ENCODE results near the gene CBR4.
"Not testable (repeated sequence)": the region's sequence is repeated elsewhere in the genome, so short reads cannot be mapped to it uniquely, and the experiment has no call there.

CBR4 gene

GRCh38 chr4:168960716-168961115 is 49.3 kb downstream of the CBR4 start:
- no peak overlapping the region for H3K27ac ChIP-seq
- H3K4me1 ChIP-seq, result no peaks in the 10 kb centered on the region
- no peak overlapping the region for H3K4me3 ChIP-seq (ENCODE audit: low read depth, low read length)
- H3K79me2 ChIP-seq, result no peaks in the 10 kb centered on the region
- H3K36me3 ChIP-seq (ENCODE audit: control insufficient read depth, insufficient read depth, low read length), result no peaks in the 10 kb centered on the region
- H3K9me3 ChIP-seq (ENCODE audit: control insufficient read depth, low read length), result no peaks in the 10 kb centered on the region
- no peak for TF ChIP-seq CTCF (IDR thresholded peaks at IDR 0.05)
- no peak overlapping the region for H2AFZ ChIP-seq
- no peak overlapping the region for H3K4me2 ChIP-seq (ENCODE audit: low read length)
- no peak overlapping the region for H3K9ac ChIP-seq
- no peaks in the 10 kb centered on the region for H3K27me3 ChIP-seq (ENCODE audit: control insufficient read depth, insufficient read depth, low read length)

- Histone ChIP-seq H3K9me3 (ENCODE audit: control insufficient read depth, low read length) (no peaks in the 10 kb centered on the region), H3K27ac (no peak overlapping the region), H3K36me3 (ENCODE audit: control insufficient read depth, insufficient read depth, low read length) (no peaks in the 10 kb centered on the region), H3K79me2 (no peaks in the 10 kb centered on the region), H3K4me1 (no peaks in the 10 kb centered on the region), H3K9ac (no peak overlapping the region), H3K4me3 (ENCODE audit: low read depth, low read length) (no peak overlapping the region), H3K27me3 (ENCODE audit: control insufficient read depth, insufficient read depth, low read length) (no peaks in the 10 kb centered on the region), H2AFZ (no peak overlapping the region), H3K4me2 (ENCODE audit: low read length) (no peak overlapping the region)
- no peak for TF ChIP-seq CTCF (IDR thresholded peaks at IDR 0.05)
Measured at GRCh38 chr4:168955674-168956073, 54.4 kb downstream of the CBR4 start.

GRCh38 chr4:168952821-168953246 is 57.2 kb downstream of the CBR4 start:
- not testable (repeated sequence) for H3K79me2 ChIP-seq; H3K27ac ChIP-seq; H3K4me1 ChIP-seq; H3K4me2 ChIP-seq (ENCODE audit: low read length); H3K9me3 ChIP-seq (ENCODE audit: control insufficient read depth, low read length); H3K36me3 ChIP-seq (ENCODE audit: control insufficient read depth, insufficient read depth, low read length); H3K27me3 ChIP-seq (ENCODE audit: control insufficient read depth, insufficient read depth, low read length); H3K9ac ChIP-seq; H3K4me3 ChIP-seq (ENCODE audit: low read depth, low read length); H2AFZ ChIP-seq

- Histone ChIP-seq H3K27me3 (ENCODE audit: control insufficient read depth, insufficient read depth, low read length) (no peaks in the 10 kb centered on the region), H3K4me3 (ENCODE audit: low read depth, low read length) (no peak overlapping the region)
- no peak for TF ChIP-seq CTCF (IDR thresholded peaks at IDR 0.05)
Measured at GRCh38 chr4:168945291-168945690, 64.8 kb downstream of the CBR4 start.

GRCh38 chr4:168942985-168943384 is 67.1 kb downstream of the CBR4 start:
- no peak overlapping the region for H3K4me3 ChIP-seq (ENCODE audit: low read depth, low read length)
- no peak for TF ChIP-seq CTCF (IDR thresholded peaks at IDR 0.05)
- H3K27me3 ChIP-seq (ENCODE audit: control insufficient read depth, insufficient read depth, low read length), result no peaks in the 10 kb centered on the region
- H3K4me2 ChIP-seq (ENCODE audit: low read length), result no peak overlapping the region
- no peak overlapping the region for H3K9ac ChIP-seq
- no peaks in the 10 kb centered on the region for H3K4me1 ChIP-seq
- H3K27ac ChIP-seq, result no peak overlapping the region
- no peaks in the 10 kb centered on the region for H3K79me2 ChIP-seq
- H3K36me3 ChIP-seq (ENCODE audit: control insufficient read depth, insufficient read depth, low read length), result no peaks in the 10 kb centered on the region
- H3K9me3 ChIP-seq (ENCODE audit: control insufficient read depth, low read length), result no peaks in the 10 kb centered on the region
- no peak overlapping the region for H2AFZ ChIP-seq

More at GRCh38 chr4:168945291-168945690, 64.8 kb downstream of the CBR4 start:
- Histone ChIP-seq H3K4me1 (no peaks in the 10 kb centered on the region), H3K79me2 (no peaks in the 10 kb centered on the region), H3K36me3 (ENCODE audit: control insufficient read depth, insufficient read depth, low read length) (no peaks in the 10 kb centered on the region), H3K27ac (no peak overlapping the region), H3K9me3 (ENCODE audit: control insufficient read depth, low read length) (no peaks in the 10 kb centered on the region), H3K4me2 (ENCODE audit: low read length) (no peak overlapping the region), H2AFZ (no peak overlapping the region), H3K9ac (no peak overlapping the region)
